Activated T-helper 1 cell treated with anti-CD3 and anti-CD28 coated beads, Interleukin-12 subunit alpha, Interleukin-12 subunit beta, Interleukin-2, Interleukin-4 antibody, amounts not matched to agents 30 ng/mL and 10 ng/mL and 1 ng/mL, durations not matched to agents 14 hours and 24 hours and 36 hours (primary cell): ENCODE data around the gene CACNB3. TPM values are rescaled to one million over a fixed set of nuclear protein-coding genes. Genes with fewer than 3 reads are reported as not detected.
A peak's percentile ranks its signal among the peaks of the same experiment; 100 is the strongest.

Source experiments
- DNase-seq: peaks from one replicate; pipeline ENCODE4 v3.0.0; 2021; ENCODE audit warnings: low spot score
- H3K27ac Mint-ChIP-seq: one replicate; pipeline ENCODE4 v1.8.0; 2021; ENCODE audit warnings: mild to moderate bottlenecking, mixed read lengths
- H3K27me3 Mint-ChIP-seq: one replicate; pipeline ENCODE4 v1.8.0; 2022; ENCODE audit warnings: mild to moderate bottlenecking, moderate library complexity, mixed read lengths; ENCODE audit not compliant: insufficient read depth
- H3K36me3 Mint-ChIP-seq: one replicate; pipeline ENCODE4 v1.8.0; 2021; ENCODE audit warnings: low read depth, mixed read lengths
- H3K4me1 Mint-ChIP-seq: one replicate; pipeline ENCODE4 v1.8.0; 2021; ENCODE audit warnings: low read depth, mixed read lengths
- H3K4me3 Mint-ChIP-seq: one replicate; pipeline ENCODE4 v1.8.0; 2021; ENCODE audit warnings: mild to moderate bottlenecking, moderate library complexity, mixed read lengths
- H3K9me3 Mint-ChIP-seq: one replicate; pipeline ENCODE4 v1.8.0; 2021; ENCODE audit warnings: mixed read lengths
- intact Hi-C: fragments of 100-400 bp; cut with micrococcal nuclease; formaldehyde crosslinking; loops from one replicate; pipeline ENCODE4 v1.15.1; 2024
- total RNA-seq: library from RNA; stranded (reverse); gene quantifications from 2 replicates; pipeline ENCODE4 v1.2.3, GENCODE V29; 2022

Gene CACNB3
- total RNA-seq, 1 donor from 2014 or later = 13.1 TPM

GRCh38 chr12:48815126-48816110, 2.9 kb upstream of the CACNB3 start:
- DNase-seq = peak; percentile 16
- peaks cover 8% of the 10 kb centered on the region for H3K27me3 Mint-ChIP-seq
- H3K4me3 Mint-ChIP-seq = peak overlapping the region; percentile 93
- intact Hi-C loops = loop anchor here (1.0 to 10.0 kb wide), 3 partner anchors 37 to 711 kb away; partner anchors contain the start of genes ARF3, DDX23 and SENP1
- no peaks in the 10 kb centered on the region for H3K9me3 Mint-ChIP-seq
- peaks cover 28% of the 10 kb centered on the region for H3K4me1 Mint-ChIP-seq
- no peaks in the 10 kb centered on the region for H3K36me3 Mint-ChIP-seq
- peak overlapping the region; percentile 68 for H3K27ac Mint-ChIP-seq

- no peaks in the 10 kb centered on the region for H3K9me3 Mint-ChIP-seq
- H3K4me1 Mint-ChIP-seq = peaks cover 28% of the 10 kb centered on the region
- H3K36me3 Mint-ChIP-seq = no peaks in the 10 kb centered on the region
- peaks cover 10% of the 10 kb centered on the region for H3K27me3 Mint-ChIP-seq
- intact Hi-C loops = loop anchor here (10.0 kb wide), 1 partner anchor 711 kb away; the partner anchor contains the start of gene SENP1
- peak overlapping the region; percentile 93 for H3K4me3 Mint-ChIP-seq
- peak overlapping the region; percentile 10 for H3K27ac Mint-ChIP-seq
- DNase-seq = no peak
These were observed 2.0 kb upstream of the CACNB3 start for GRCh38 chr12:48816143-48816854.

GRCh38 chr12:48818831-48819590, 715 bp downstream of the CACNB3 start:
- Mint-ChIP-seq H3K4me3 (peak overlapping the region; percentile 79), H3K27ac (no peak overlapping the region), H3K4me1 (peaks cover 28% of the 10 kb centered on the region), H3K9me3 (no peaks in the 10 kb centered on the region), H3K36me3 (no peaks in the 10 kb centered on the region), H3K27me3 (peaks cover 9% of the 10 kb centered on the region)
- no peak for DNase-seq
- intact Hi-C loops = loop anchor here (1.0 to 10.0 kb wide), 3 partner anchors 47 to 714 kb away; partner anchors contain the start of genes CCNT1 and SENP1

- intact Hi-C loops = loop anchor here (10.0 kb wide), 1 partner anchor 715 kb away; the partner anchor contains the start of gene SENP1
- no peaks in the 10 kb centered on the region for H3K9me3 Mint-ChIP-seq
- H3K27me3 Mint-ChIP-seq = peaks cover 9% of the 10 kb centered on the region
- DNase-seq = no peak
- H3K36me3 Mint-ChIP-seq = no peaks in the 10 kb centered on the region
- no peak overlapping the region for H3K27ac Mint-ChIP-seq
- peak overlapping the region; percentile 45 for H3K4me3 Mint-ChIP-seq
- H3K4me1 Mint-ChIP-seq = peaks cover 28% of the 10 kb centered on the region
These were observed 1.9 kb downstream of the CACNB3 start for GRCh38 chr12:48819986-48820725.

- Mint-ChIP-seq H3K27me3 (peaks cover 8% of the 10 kb centered on the region), H3K4me3 (no peak overlapping the region), H3K36me3 (peaks cover 2% of the 10 kb centered on the region), H3K9me3 (no peaks in the 10 kb centered on the region), H3K27ac (no peak overlapping the region), H3K4me1 (peaks cover 16% of the 10 kb centered on the region)
- intact Hi-C loops = no loop called here
- no peak for DNase-seq
These were observed 3.8 kb downstream of the CACNB3 start for GRCh38 chr12:48822139-48822538.

- H3K36me3 Mint-ChIP-seq = peaks cover 2% of the 10 kb centered on the region
- no peak for DNase-seq
- intact Hi-C loops = no loop called here
- peaks cover 10% of the 10 kb centered on the region for H3K4me1 Mint-ChIP-seq
- H3K4me3 Mint-ChIP-seq = no peak overlapping the region
- H3K9me3 Mint-ChIP-seq = no peaks in the 10 kb centered on the region
- no peak overlapping the region for H3K27ac Mint-ChIP-seq
- peaks cover 6% of the 10 kb centered on the region for H3K27me3 Mint-ChIP-seq
These were observed 4.4 kb downstream of the CACNB3 start for GRCh38 chr12:48822711-48823110.

- intact Hi-C loops = no loop called here
- H3K9me3 Mint-ChIP-seq = no peaks in the 10 kb centered on the region
- H3K27ac Mint-ChIP-seq = no peak overlapping the region
- H3K27me3 Mint-ChIP-seq = peaks cover 4% of the 10 kb centered on the region
- peaks cover 2% of the 10 kb centered on the region for H3K36me3 Mint-ChIP-seq
- H3K4me3 Mint-ChIP-seq = no peak overlapping the region
- H3K4me1 Mint-ChIP-seq = peaks cover 4% of the 10 kb centered on the region
- no peak for DNase-seq
These were observed 5.0 kb downstream of the CACNB3 start for GRCh38 chr12:48823281-48823680.

- Mint-ChIP-seq H3K4me1 (peaks cover 1% of the 10 kb centered on the region), H3K27me3 (peaks cover 4% of the 10 kb centered on the region), H3K9me3 (no peaks in the 10 kb centered on the region), H3K36me3 (peaks cover 9% of the 10 kb centered on the region), H3K4me3 (no peak overlapping the region), H3K27ac (no peak overlapping the region)
- intact Hi-C loops = no loop called here
- DNase-seq = no peak
These were observed 5.8 kb downstream of the CACNB3 start for GRCh38 chr12:48824112-48824511.

- H3K36me3 Mint-ChIP-seq = peaks cover 15% of the 10 kb centered on the region
- DNase-seq = no peak
- no peaks in the 10 kb centered on the region for H3K4me1 Mint-ChIP-seq
- peaks cover 4% of the 10 kb centered on the region for H3K27me3 Mint-ChIP-seq
- H3K27ac Mint-ChIP-seq = no peak overlapping the region
- H3K4me3 Mint-ChIP-seq = no peak overlapping the region
- intact Hi-C loops = no loop called here
- no peaks in the 10 kb centered on the region for H3K9me3 Mint-ChIP-seq
These were observed 6.6 kb downstream of the CACNB3 start for GRCh38 chr12:48824905-48825304.

GRCh38 chr12:48826209-48826855, 8.0 kb downstream of the CACNB3 start:
- Mint-ChIP-seq H3K36me3 (peaks cover 27% of the 10 kb centered on the region), H3K27me3 (peaks cover 2% of the 10 kb centered on the region), H3K4me3 (no peak overlapping the region), H3K9me3 (no peaks in the 10 kb centered on the region), H3K4me1 (no peaks in the 10 kb centered on the region), H3K27ac (no peak overlapping the region)
- intact Hi-C loops = no loop called here
- no peak for DNase-seq

- no peak for DNase-seq
- Mint-ChIP-seq H3K9me3 (no peaks in the 10 kb centered on the region), H3K27me3 (peaks cover under 1% of the 10 kb centered on the region), H3K36me3 (peaks cover 29% of the 10 kb centered on the region), H3K4me3 (no peak overlapping the region), H3K27ac (no peak overlapping the region), H3K4me1 (no peaks in the 10 kb centered on the region)
- intact Hi-C loops = no loop called here
These were observed 8.7 kb downstream of the CACNB3 start for GRCh38 chr12:48827026-48827425.
